Measurements from ENCODE around the gene SCG3. TPM values are rescaled to one million over a fixed set of nuclear protein-coding genes. Genes with fewer than 3 reads are reported as not detected.

Gene SCG3
- total RNA-seq, 2 donors from 2014 or later: not detected

- Histone ChIP-seq H3K9me3 (no peaks in the 10 kb centered on the region), H3K4me3 (no peak overlapping the region), H3K27ac (no peak overlapping the region), H3K36me3 (no peaks in the 10 kb centered on the region), H3K4me1 (ENCODE audit: control insufficient read depth in 1 of 2, low read depth in 2 of 2) (no peaks in the 10 kb centered on the region), H3K27me3 (replicated peaks; ENCODE audit: insufficient read depth) (no peaks in the 10 kb centered on the region)
- TF ChIP-seq, protein P1, sequence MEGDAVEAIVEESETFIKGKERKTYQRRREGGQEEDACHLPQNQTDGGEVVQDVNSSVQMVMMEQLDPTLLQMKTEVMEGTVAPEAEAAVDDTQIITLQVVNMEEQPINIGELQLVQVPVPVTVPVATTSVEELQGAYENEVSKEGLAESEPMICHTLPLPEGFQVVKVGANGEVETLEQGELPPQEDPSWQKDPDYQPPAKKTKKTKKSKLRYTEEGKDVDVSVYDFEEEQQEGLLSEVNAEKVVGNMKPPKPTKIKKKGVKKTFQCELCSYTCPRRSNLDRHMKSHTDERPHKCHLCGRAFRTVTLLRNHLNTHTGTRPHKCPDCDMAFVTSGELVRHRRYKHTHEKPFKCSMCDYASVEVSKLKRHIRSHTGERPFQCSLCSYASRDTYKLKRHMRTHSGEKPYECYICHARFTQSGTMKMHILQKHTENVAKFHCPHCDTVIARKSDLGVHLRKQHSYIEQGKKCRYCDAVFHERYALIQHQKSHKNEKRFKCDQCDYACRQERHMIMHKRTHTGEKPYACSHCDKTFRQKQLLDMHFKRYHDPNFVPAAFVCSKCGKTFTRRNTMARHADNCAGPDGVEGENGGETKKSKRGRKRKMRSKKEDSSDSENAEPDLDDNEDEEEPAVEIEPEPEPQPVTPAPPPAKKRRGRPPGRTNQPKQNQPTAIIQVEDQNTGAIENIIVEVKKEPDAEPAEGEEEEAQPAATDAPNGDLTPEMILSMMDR (IDR thresholded peaks at IDR 0.05): no peak
- no peak for DNase-seq (ENCODE audit: low spot score)
- ATAC-seq (ENCODE audit: insufficient number of reproducible peaks, low FRiP score, low read depth): no peak
Measured at GRCh38 chr15:51667478-51667877, 13.8 kb upstream of the SCG3 start.

DNA sequence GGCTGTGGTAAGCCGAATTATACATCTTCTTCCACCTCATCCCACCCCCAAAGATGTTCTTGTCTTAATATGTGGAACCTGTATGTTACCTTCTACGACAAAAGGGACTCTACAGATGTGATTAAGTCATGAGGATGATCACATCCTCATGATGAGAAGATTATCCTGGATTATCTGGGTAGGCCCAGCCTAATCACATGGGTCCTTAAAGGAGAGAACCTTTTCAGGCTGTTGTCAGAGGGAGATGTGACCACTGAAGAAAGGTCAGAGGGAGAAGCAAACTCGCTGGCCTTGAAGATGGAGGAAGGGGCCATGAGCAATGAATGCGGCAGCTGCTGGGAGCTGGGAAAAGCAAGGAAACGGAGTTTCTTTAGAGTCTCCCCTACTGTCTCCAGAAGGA, 12.9 kb upstream of the SCG3 start:
- Histone ChIP-seq H3K27ac (no peak overlapping the region), H3K4me3 (no peak overlapping the region), H3K27me3 (replicated peaks; ENCODE audit: insufficient read depth) (no peaks in the 10 kb centered on the region), H3K4me1 (ENCODE audit: control insufficient read depth in 1 of 2, low read depth in 2 of 2) (no peaks in the 10 kb centered on the region), H3K9me3 (no peaks in the 10 kb centered on the region), H3K36me3 (no peaks in the 10 kb centered on the region)
- ATAC-seq (ENCODE audit: insufficient number of reproducible peaks, low FRiP score, low read depth): no peak
- DNase-seq (ENCODE audit: low spot score): no peak
- TF ChIP-seq, protein P1 (IDR thresholded peaks at IDR 0.05): no peak

GRCh38 chr15:51669381-51669780, 11.9 kb upstream of the SCG3 start:
- no peaks in the 10 kb centered on the region for H3K4me1 ChIP-seq (ENCODE audit: control insufficient read depth in 1 of 2, low read depth in 2 of 2)
- no peak for DNase-seq (ENCODE audit: low spot score)
- TF ChIP-seq, protein P1 (IDR thresholded peaks at IDR 0.05): no peak
- no peak for ATAC-seq (ENCODE audit: insufficient number of reproducible peaks, low FRiP score, low read depth)
- H3K27me3 ChIP-seq (replicated peaks; ENCODE audit: insufficient read depth): no peaks in the 10 kb centered on the region
- no peaks in the 10 kb centered on the region for H3K36me3 ChIP-seq
- no peak overlapping the region for H3K27ac ChIP-seq
- H3K4me3 ChIP-seq: no peak overlapping the region
- no peaks in the 10 kb centered on the region for H3K9me3 ChIP-seq

- no peaks in the 10 kb centered on the region for H3K9me3 ChIP-seq
- no peak for ATAC-seq (ENCODE audit: insufficient number of reproducible peaks, low FRiP score, low read depth)
- no peaks in the 10 kb centered on the region for H3K4me1 ChIP-seq (ENCODE audit: control insufficient read depth in 1 of 2, low read depth in 2 of 2)
- no peak overlapping the region for H3K4me3 ChIP-seq
- TF ChIP-seq, protein P1 (IDR thresholded peaks at IDR 0.05): no peak
- DNase-seq (ENCODE audit: low spot score): no peak
- H3K27me3 ChIP-seq (replicated peaks; ENCODE audit: insufficient read depth): no peaks in the 10 kb centered on the region
- H3K27ac ChIP-seq: no peak overlapping the region
- H3K36me3 ChIP-seq: no peaks in the 10 kb centered on the region
Measured at GRCh38 chr15:51672155-51672687, 9.1 kb upstream of the SCG3 start.

GRCh38 chr15:51672913-51673857, 8.1 kb upstream of the SCG3 start:
- Histone ChIP-seq H3K9me3 (no peaks in the 10 kb centered on the region), H3K36me3 (no peaks in the 10 kb centered on the region), H3K27me3 (replicated peaks; ENCODE audit: insufficient read depth) (no peaks in the 10 kb centered on the region), H3K27ac (no peak overlapping the region), H3K4me3 (no peak overlapping the region), H3K4me1 (ENCODE audit: control insufficient read depth in 1 of 2, low read depth in 2 of 2) (no peaks in the 10 kb centered on the region)
- DNase-seq (ENCODE audit: low spot score) (no peak), ATAC-seq (ENCODE audit: insufficient number of reproducible peaks, low FRiP score, low read depth) (no peak)
- TF ChIP-seq, protein P1 (IDR thresholded peaks at IDR 0.05): no peak
